Measurements from ENCODE around the gene ARFGAP3. TPM values are rescaled to one million over a fixed set of nuclear protein-coding genes. Genes with fewer than 3 reads are reported as not detected.

ARFGAP3 gene
- total and polyA plus RNA-seq, 4 donors = 25.8 to 42.9 (median 42.3) TPM

DNA sequence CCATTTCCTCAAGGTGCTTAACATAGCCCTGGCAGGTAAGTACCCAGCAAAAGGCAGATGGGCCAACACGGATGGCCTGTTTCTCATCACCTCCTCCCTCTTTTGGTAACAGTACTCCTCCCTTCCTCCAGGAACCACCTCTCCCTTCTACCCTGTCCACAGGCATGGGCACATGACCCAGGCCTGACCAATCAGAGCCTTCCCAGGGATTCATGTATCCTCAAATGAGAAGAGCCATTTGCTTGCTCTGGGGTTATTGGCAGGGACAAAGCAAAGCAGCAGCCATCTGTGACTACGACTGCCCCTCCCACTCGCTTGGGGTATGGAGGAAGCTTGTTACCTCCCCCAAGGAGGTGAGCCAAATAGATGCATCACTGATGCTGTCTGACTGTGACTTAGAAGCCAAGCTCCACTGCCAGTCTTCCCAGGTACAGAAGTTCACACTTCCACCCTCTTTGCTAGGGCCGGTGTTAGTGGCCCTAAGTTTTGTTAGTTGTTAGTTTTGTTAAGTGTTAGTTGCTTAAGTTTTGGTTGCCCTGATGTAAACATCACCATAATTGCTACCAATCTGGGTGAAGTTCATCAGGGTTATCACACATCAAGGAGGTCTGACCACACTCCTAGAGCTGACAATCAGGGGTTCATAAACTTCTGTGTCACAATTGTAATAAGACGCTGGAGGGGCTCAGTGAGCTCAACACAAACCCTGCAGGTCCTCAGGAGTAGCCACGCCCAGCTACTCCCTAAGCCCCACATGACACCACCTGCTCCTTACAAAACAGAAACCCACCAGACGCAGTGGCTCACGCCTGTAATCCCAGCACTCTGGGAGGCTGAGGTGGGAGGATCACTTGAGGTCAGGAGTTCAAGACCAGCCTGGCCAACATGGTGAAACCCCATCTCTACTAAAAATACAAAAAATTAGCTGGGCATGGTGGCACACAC is 57.3 kb downstream of the ARFGAP3 start:
- TF ChIP-seq, protein P1, sequence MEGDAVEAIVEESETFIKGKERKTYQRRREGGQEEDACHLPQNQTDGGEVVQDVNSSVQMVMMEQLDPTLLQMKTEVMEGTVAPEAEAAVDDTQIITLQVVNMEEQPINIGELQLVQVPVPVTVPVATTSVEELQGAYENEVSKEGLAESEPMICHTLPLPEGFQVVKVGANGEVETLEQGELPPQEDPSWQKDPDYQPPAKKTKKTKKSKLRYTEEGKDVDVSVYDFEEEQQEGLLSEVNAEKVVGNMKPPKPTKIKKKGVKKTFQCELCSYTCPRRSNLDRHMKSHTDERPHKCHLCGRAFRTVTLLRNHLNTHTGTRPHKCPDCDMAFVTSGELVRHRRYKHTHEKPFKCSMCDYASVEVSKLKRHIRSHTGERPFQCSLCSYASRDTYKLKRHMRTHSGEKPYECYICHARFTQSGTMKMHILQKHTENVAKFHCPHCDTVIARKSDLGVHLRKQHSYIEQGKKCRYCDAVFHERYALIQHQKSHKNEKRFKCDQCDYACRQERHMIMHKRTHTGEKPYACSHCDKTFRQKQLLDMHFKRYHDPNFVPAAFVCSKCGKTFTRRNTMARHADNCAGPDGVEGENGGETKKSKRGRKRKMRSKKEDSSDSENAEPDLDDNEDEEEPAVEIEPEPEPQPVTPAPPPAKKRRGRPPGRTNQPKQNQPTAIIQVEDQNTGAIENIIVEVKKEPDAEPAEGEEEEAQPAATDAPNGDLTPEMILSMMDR (IDR thresholded peaks at IDR 0.05; ENCODE audit: control extremely low read depth, extremely low read depth) = no peak
- Histone ChIP-seq H3K4me1 (ENCODE audit: control insufficient read depth in 5 of 5, insufficient read depth in 5 of 5, low read length in 5 of 5) (peaks cover 0 to 8% (median 0%) of the 10 kb centered on the region in 5 donors), H3K27me3 (ENCODE audit: control insufficient read depth in 3 of 3, insufficient read depth in 3 of 3, low read length in 2 of 3) (no peaks in the 10 kb centered on the region), H3K9me3 (ENCODE audit: control insufficient read depth in 4 of 4, insufficient read depth in 3 of 4, low read length in 3 of 4) (no peaks in the 10 kb centered on the region), H3K27ac (ENCODE audit: low read depth in 1 of 2, low read length in 1 of 2) (no peak overlapping the region), H3K9ac (ENCODE audit: insufficient read depth in 1 of 2, low read length in 2 of 2) (no peak overlapping the region), H3K36me3 (ENCODE audit: control insufficient read depth in 4 of 4, insufficient read depth in 4 of 4, low read length in 4 of 4) (peaks cover 5 to 41% (median 16%) of the 10 kb centered on the region in 4 donors), H3K4me3 (no peak overlapping the region)
- ATAC-seq (ENCODE audit: insufficient read depth, low FRiP score) = no peak
- whole genome bisulfite sequencing, 2 donors = 89 to 90% methylated on average over 8 of the region's 8 CpGs
- no peak for DNase-seq

DNA sequence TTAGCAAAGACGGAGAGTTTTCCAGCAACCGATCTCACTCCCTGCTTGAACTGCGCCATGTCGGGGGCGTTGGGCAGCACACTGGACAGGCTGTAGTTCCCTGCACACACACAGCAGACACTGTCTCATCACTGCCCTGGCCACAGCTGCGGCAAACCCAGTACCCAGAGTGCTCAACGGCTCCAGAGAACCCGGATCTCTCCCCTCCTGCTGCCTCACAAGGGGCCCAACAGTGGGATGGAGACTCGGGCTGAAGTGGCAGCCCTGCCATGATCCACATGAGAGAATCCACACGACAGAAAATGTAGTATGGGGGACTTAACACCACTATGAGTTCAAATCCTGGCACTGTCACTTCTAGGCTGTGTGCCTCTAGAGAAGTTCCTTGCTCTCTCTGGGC is 58.0 kb downstream of the ARFGAP3 start:
- 93 to 96% methylated on average over 10 of the region's 10 CpGs for WGBS, 2 donors
- Histone ChIP-seq H3K36me3 (ENCODE audit: control insufficient read depth in 4 of 4, insufficient read depth in 4 of 4, low read length in 4 of 4) (peaks cover 5 to 43% (median 16%) of the 10 kb centered on the region in 4 donors), H3K4me1 (ENCODE audit: control insufficient read depth in 5 of 5, insufficient read depth in 5 of 5, low read length in 5 of 5) (peaks cover 0 to 12% (median 0%) of the 10 kb centered on the region in 5 donors), H3K27ac (ENCODE audit: low read depth in 1 of 2, low read length in 1 of 2) (no peak overlapping the region), H3K4me3 (no peak overlapping the region), H3K9me3 (ENCODE audit: control insufficient read depth in 4 of 4, insufficient read depth in 3 of 4, low read length in 3 of 4) (no peaks in the 10 kb centered on the region), H3K9ac (ENCODE audit: insufficient read depth in 1 of 2, low read length in 2 of 2) (no peak overlapping the region), H3K27me3 (ENCODE audit: control insufficient read depth in 3 of 3, insufficient read depth in 3 of 3, low read length in 2 of 3) (no peaks in the 10 kb centered on the region)
- DNase-seq = no peak
- no peak for ATAC-seq (ENCODE audit: insufficient read depth, low FRiP score)
- TF ChIP-seq, protein P1 (IDR thresholded peaks at IDR 0.05; ENCODE audit: control extremely low read depth, extremely low read depth) = no peak

- Histone ChIP-seq H3K27me3 (ENCODE audit: control insufficient read depth in 3 of 3, insufficient read depth in 3 of 3, low read length in 2 of 3) (no peaks in the 10 kb centered on the region), H3K27ac (ENCODE audit: low read depth in 1 of 2, low read length in 1 of 2) (peak overlapping the region in 1 of 2 donors; percentile 38), H3K9ac (ENCODE audit: insufficient read depth in 1 of 2, low read length in 2 of 2) (no peak overlapping the region), H3K36me3 (ENCODE audit: control insufficient read depth in 4 of 4, insufficient read depth in 4 of 4, low read length in 4 of 4) (peaks cover 5 to 44% (median 16%) of the 10 kb centered on the region in 4 donors), H3K9me3 (ENCODE audit: control insufficient read depth in 4 of 4, insufficient read depth in 3 of 4, low read length in 3 of 4) (no peaks in the 10 kb centered on the region), H3K4me3 (no peak overlapping the region), H3K4me1 (ENCODE audit: control insufficient read depth in 5 of 5, insufficient read depth in 5 of 5, low read length in 5 of 5) (peaks cover 0 to 11% (median 0%) of the 10 kb centered on the region in 5 donors)
- 17 to 36% methylated on average over 5 of the region's 5 CpGs for WGBS, 2 donors
- DNase-seq (no peak), ATAC-seq (ENCODE audit: insufficient read depth, low FRiP score) (no peak)
- TF ChIP-seq, protein P1 (IDR thresholded peaks at IDR 0.05; ENCODE audit: control extremely low read depth, extremely low read depth) = no peak
These were observed 60.1 kb downstream of the ARFGAP3 start for GRCh38 chr22:42797011-42797410.

Data from lung (tissue), 12 donors.